ENCODE results near the gene INPP5D.
"Not testable (repeated sequence)": the region's sequence is repeated elsewhere in the genome, so short reads cannot be mapped to it uniquely, and the experiment has no call there.

Gene INPP5D

GRCh38 chr2:233174137-233174536 is 114.0 kb downstream of the INPP5D start:
- DNase-seq (ENCODE audit: low read depth): no peak

GRCh38 chr2:233178994-233179847 is 119.1 kb downstream of the INPP5D start:
- no peak for DNase-seq (ENCODE audit: low read depth)

- DNase-seq (ENCODE audit: low read depth): no peak
Measured at GRCh38 chr2:233179848-233180366, 119.8 kb downstream of the INPP5D start.

- no peak for DNase-seq (ENCODE audit: low read depth)
Measured at GRCh38 chr2:233183869-233184418, 123.8 kb downstream of the INPP5D start.

GRCh38 chr2:233184669-233185068 is 124.5 kb downstream of the INPP5D start:
- DNase-seq (ENCODE audit: low read depth): no peak

- DNase-seq (ENCODE audit: low read depth): no peak
Measured at GRCh38 chr2:233185330-233185729, 125.2 kb downstream of the INPP5D start.

- DNase-seq (ENCODE audit: low read depth): no peak
Measured at GRCh38 chr2:233185963-233186362, 125.8 kb downstream of the INPP5D start.

- no peak for DNase-seq (ENCODE audit: low read depth)
Measured at GRCh38 chr2:233186851-233187250, 126.7 kb downstream of the INPP5D start.

- no peak for DNase-seq (ENCODE audit: low read depth)
Measured at GRCh38 chr2:233189025-233189424, 128.9 kb downstream of the INPP5D start.

GRCh38 chr2:233191016-233191415 is 130.9 kb downstream of the INPP5D start:
- not testable (repeated sequence) for DNase-seq (ENCODE audit: low read depth)

- no peak for DNase-seq (ENCODE audit: low read depth)
Measured at GRCh38 chr2:233193738-233194137, 133.6 kb downstream of the INPP5D start.

GRCh38 chr2:233195027-233195426 is 134.9 kb downstream of the INPP5D start:
- DNase-seq (ENCODE audit: low read depth): no peak

- DNase-seq (ENCODE audit: low read depth): no peak
Measured at GRCh38 chr2:233197022-233197421, 136.9 kb downstream of the INPP5D start.

GRCh38 chr2:233198026-233198425 is 137.9 kb downstream of the INPP5D start:
- DNase-seq (ENCODE audit: low read depth): no peak

GRCh38 chr2:233199870-233200269 is 139.7 kb downstream of the INPP5D start:
- DNase-seq (ENCODE audit: low read depth): no peak

GRCh38 chr2:233200790-233201189 is 140.6 kb downstream of the INPP5D start:
- DNase-seq (ENCODE audit: low read depth): not testable (repeated sequence)

- no peak for DNase-seq (ENCODE audit: low read depth)
Measured at GRCh38 chr2:233201258-233202013, 141.3 kb downstream of the INPP5D start.

GRCh38 chr2:233202531-233202944 is 142.4 kb downstream of the INPP5D start:
- no peak for DNase-seq (ENCODE audit: low read depth)

- no peak for DNase-seq (ENCODE audit: low read depth)
Measured at GRCh38 chr2:233203060-233203459, 142.9 kb downstream of the INPP5D start.

GRCh38 chr2:233204286-233204936 is 144.3 kb downstream of the INPP5D start:
- DNase-seq (ENCODE audit: low read depth): no peak

GRCh38 chr2:233208382-233209116 is 148.4 kb downstream of the INPP5D start:
- DNase-seq (ENCODE audit: low read depth): no peak

Measured in non-pigmented ciliary epithelial cell (primary cell).